HepG2 (cell line): ENCODE measurements around the gene TANGO6. TPM values are rescaled to one million over a fixed set of nuclear protein-coding genes. Genes with fewer than 3 reads are reported as not detected.

Source experiments
- ATAC-seq: fragments of 200-7000 bp; cut with Tn5 transposase; 3 replicates; pipeline ENCODE4 v1.9.1; 2020; ENCODE audit warnings: mild to moderate bottlenecking, moderate library complexity
- BruUV-seq: library from RNA; stranded (reverse); fragments of 400-500 nt; replicated peaks from 2 replicates; lab custom pipeline; 2021; lab: Mats Ljungman, UMichigan
- CTCF ChIA-PET: fragments of 300-600 bp; formaldehyde crosslinking; extraction: SDS; loops from one replicate; lab custom pipeline; 2021; ENCODE audit warnings: low total read pairs, inconsistent platforms, low intra/inter-chr PET ratio; lab: Yijun Ruan, JAX
- POLR2A ChIA-PET: fragments of 350-600 bp; sonication (Branson Sonifier 250); formaldehyde crosslinking; loops from one replicate; lab custom pipeline; 2020; ENCODE audit warnings: antibody characterized with exemption, inconsistent platforms; lab: Yijun Ruan, JAX
- DNase-seq: peaks from one replicate; pipeline ENCODE4 v3.0.0-alpha.2; 2015; ENCODE audit warnings: low spot score
- FAIRE-seq: peaks from 3 replicates; lab custom pipeline; 2011; peaks lifted over from hg19 to GRCh38; lab: Jason Lieb, UNC
- H2AFZ ChIP-seq: one replicate; pipeline ENCODE4 v1.6.1; 2011; ENCODE audit warnings: low read length, inconsistent platforms
- H3K27ac ChIP-seq: fragments of 300-600 bp; 3 replicates; pipeline ENCODE4 v1.8.0; 2011; ENCODE audit warnings: mixed run types, mild to moderate bottlenecking, mixed read lengths, low read length, inconsistent platforms; ENCODE audit not compliant: insufficient read depth; ENCODE audit errors: extremely low read length
- H3K27me3 ChIP-seq, 2 experiments: fragments of 200-600 bp in 1 of 2; 2 replicates in 1 of 2; 3 replicates in 1 of 2; pipeline versions ENCODE4 v1.6.0 to v1.8.0; 2011; ENCODE audit warnings: low read length in 2 of 2, mild to moderate bottlenecking in 2 of 2, moderate library complexity in 2 of 2, inconsistent platforms in 1 of 2; ENCODE audit not compliant: insufficient read depth in 2 of 2, control insufficient read depth in 1 of 2
- H3K36me3 ChIP-seq, 2 experiments: fragments of 200-600 bp in 1 of 2; replicated peaks in 1 of 2; 2 replicates in 1 of 2; 3 replicates in 1 of 2; pipeline versions ENCODE4 v1.5.1 to v1.8.0; 2011; ENCODE audit warnings: low read length in 2 of 2, inconsistent platforms in 1 of 2; ENCODE audit not compliant: insufficient read depth in 2 of 2, control insufficient read depth in 1 of 2
- H3K4me1 ChIP-seq: 2 replicates; pipeline ENCODE4 v1.5.1; 2012; ENCODE audit warnings: low read length, inconsistent platforms; ENCODE audit not compliant: insufficient read depth
- H3K4me2 ChIP-seq: 2 replicates; pipeline ENCODE4 v1.6.0; 2011; ENCODE audit warnings: low read depth, low read length, inconsistent platforms
- H3K4me3 ChIP-seq, 3 experiments: fragments of 200-600 bp in 1 of 3; sonication (generic), shearing (Covaris generic) in 1 of 3; replicated peaks in 1 of 3; 2 replicates each; pipeline ENCODE4 v1.5.1; 2011 to 2016; ENCODE audit warnings: low read length in 3 of 3, inconsistent platforms in 2 of 3, low read depth in 2 of 3, mild to moderate bottlenecking in 2 of 3, control low read depth in 1 of 3, mixed read lengths in 1 of 3; ENCODE audit not compliant: insufficient read depth in 1 of 3
- H3K79me2 ChIP-seq: one replicate; pipeline ENCODE4 v1.6.1; 2011; ENCODE audit warnings: low read length, inconsistent platforms; ENCODE audit not compliant: insufficient read depth
- H3K9ac ChIP-seq: 2 replicates; pipeline ENCODE4 v1.6.0; 2011; ENCODE audit warnings: mild to moderate bottlenecking, low read depth, low read length, inconsistent platforms; ENCODE audit not compliant: insufficient read depth
- H3K9me3 ChIP-seq: 2 replicates; pipeline ENCODE4 v1.5.1; 2012; ENCODE audit warnings: mild to moderate bottlenecking, low read length
- H4K20me1 ChIP-seq: 2 replicates; pipeline ENCODE4 v1.6.0; 2011; ENCODE audit warnings: inconsistent platforms, mild to moderate bottlenecking, low read length, moderate library complexity; ENCODE audit not compliant: insufficient read depth
- CENPX ChIP-seq: sonication (generic); formaldehyde crosslinking; IDR thresholded peaks from 2 replicates; pipeline ENCODE4 v1.9.0; 2021; ENCODE audit warnings: mild to moderate bottlenecking, missing genetic modification reagents, moderate library complexity
- CERS6 ChIP-seq: sonication (generic); formaldehyde crosslinking; IDR thresholded peaks from 2 replicates; pipeline ENCODE4 v1.5.0; 2020; ENCODE audit warnings: missing genetic modification reagents
- CREBL2 ChIP-seq: sonication (generic); formaldehyde crosslinking; IDR thresholded peaks from 2 replicates; pipeline ENCODE4 v1.8.1; 2023; ENCODE audit warnings: missing genetic modification reagents, mild to moderate bottlenecking, borderline replicate concordance
- MLXIP ChIP-seq: sonication (generic); formaldehyde crosslinking; IDR thresholded peaks from 2 replicates; pipeline ENCODE4 v1.9.0; 2021; ENCODE audit warnings: missing genetic modification reagents, borderline replicate concordance
- ZFX ChIP-seq: sonication (generic); formaldehyde crosslinking; IDR thresholded peaks from 2 replicates; pipeline ENCODE4 v1.4.0; 2020; ENCODE audit warnings: mild to moderate bottlenecking, low read depth, missing genetic modification reagents, moderate library complexity
- ZNF292 ChIP-seq: sonication (generic); formaldehyde crosslinking; IDR thresholded peaks from 2 replicates; pipeline ENCODE4 v1.8.1; 2022; ENCODE audit warnings: mild to moderate bottlenecking, low read depth, missing genetic modification reagents, borderline replicate concordance
- ZNF678 ChIP-seq: sonication (generic); formaldehyde crosslinking; IDR thresholded peaks from 2 replicates; pipeline ENCODE4 v1.4.0; 2020; ENCODE audit warnings: mild to moderate bottlenecking, missing genetic modification reagents
- in situ Hi-C: cut with HindIII; loops from 2 replicates; pipeline ENCODE4 v1.10.0; 2017; ENCODE audit warnings: low pct_unique_long_range_greater_than_20kb; ENCODE audit not compliant: extremely low pct_ligation_motif_present
- intact Hi-C: fragments of 100-400 bp; cut with micrococcal nuclease; formaldehyde crosslinking; loops from one replicate; pipeline ENCODE4 v1.10.0; 2022; ENCODE audit not compliant: unreplicated experiment
- polyA plus RNA-seq, 8 experiments: library from polyadenylated mRNA; depleted of rRNA in 3 of 8; stranded (reverse) in 7 of 8; unstranded in 1 of 8; fragments of >200 nt; fragmentation: Illumina TruSeq in 4 of 8; extraction: Trizol in 4 of 8; gene quantifications; 2 replicates each; pipeline versions ENCODE4 v1.2.1 to v1.2.3, GENCODE V29; 2011 to 2016; ENCODE audit warnings: low read depth in 4 of 8, missing spikeins in 1 of 8, mixed read lengths in 1 of 8; ENCODE audit not compliant: insufficient read depth in 1 of 8
- total RNA-seq, 5 experiments: library from RNA; depleted of rRNA; stranded (reverse); fragments of >200 nt; fragmentation: Illumina TruSeq; extraction: Trizol; gene quantifications; 2 replicates each; pipeline ENCODE4 v1.2.3, GENCODE V29; 2016; ENCODE audit warnings: low read depth in 1 of 5

The TANGO6 gene
- total and polyA plus RNA-seq, 2 of the 13 experiments (the other 11 are each of a cell fraction or from before 2014, with no cell fraction given): 7.2 to 13.3 TPM

GRCh38 chr16:69012906-69013305 is 169.6 kb downstream of the TANGO6 start:
- no peak overlapping the region for H3K9ac ChIP-seq
- CTCF ChIA-PET: no interaction called here
- no peak for TF ChIP-seq CENPX
- no peak for TF ChIP-seq ZNF678 (CRISPR knock-in tag)
- TF ChIP-seq MLXIP (CRISPR knock-in tag): no peak
- TF ChIP-seq CREBL2 (CRISPR knock-in tag): no peak
- no peak for TF ChIP-seq ZFX
- no peak for TF ChIP-seq CERS6 (CRISPR knock-in tag)
- no peak for TF ChIP-seq ZNF292 (CRISPR knock-in tag)
- H3K36me3 ChIP-seq: no peaks in the 10 kb centered on the region
- no peaks in the 10 kb centered on the region for H3K9me3 ChIP-seq
- no peak overlapping the region for H3K27ac ChIP-seq
- POLR2A ChIA-PET: no interaction called here
- in situ Hi-C loops (no loop called here), intact Hi-C loops (no loop called here)
- no peaks in the 10 kb centered on the region for H3K79me2 ChIP-seq
- ATAC-seq (no peak), DNase-seq (no peak), FAIRE-seq (no peak)
- H2AFZ ChIP-seq: no peak overlapping the region
- H3K4me2 ChIP-seq: no peak overlapping the region
- H4K20me1 ChIP-seq: no peaks in the 10 kb centered on the region
- H3K4me3 ChIP-seq: no peak overlapping the region
- no TSS peak for BruUV-seq
- H3K27me3 ChIP-seq: no peaks in the 10 kb centered on the region
- H3K4me1 ChIP-seq: no peaks in the 10 kb centered on the region
